ENCODE measurements around the gene AGER.

AGER gene

GRCh38 chr6:32176476-32177182 lies 7.4 kb downstream of the AGER start:
- peaks cover 9% of the 10 kb centered on the region for H3K36me3 ChIP-seq (ENCODE audit: low read depth)
- DNase-seq (ENCODE audit: low spot score) (no peak), ATAC-seq (ENCODE audit: low read depth) (peak; percentile 6; the same call in 1 of the 3 replicates)
- no peaks in the 10 kb centered on the region for H3K27me3 ChIP-seq (ENCODE audit: insufficient read depth, poor library complexity, severe bottlenecking)
- H3K4me3 ChIP-seq (ENCODE audit: severe bottlenecking) = peak overlapping the region; percentile 45
- no peaks in the 10 kb centered on the region for H3K9me3 ChIP-seq (ENCODE audit: severe bottlenecking)
- H3K27ac ChIP-seq (ENCODE audit: poor library complexity, severe bottlenecking) = peak overlapping the region; percentile 89
- H3K4me1 ChIP-seq (ENCODE audit: insufficient read depth, poor library complexity, severe bottlenecking) = peaks cover 4% of the 10 kb centered on the region
- TF ChIP-seq CTCF (IDR thresholded peaks at IDR 0.05; ENCODE audit: poor library complexity, severe bottlenecking) = no peak

- Histone ChIP-seq H3K4me1 (ENCODE audit: insufficient read depth, poor library complexity, severe bottlenecking) (peaks cover 4% of the 10 kb centered on the region), H3K27ac (ENCODE audit: poor library complexity, severe bottlenecking) (peak within 1 kb of the TSS; percentile 89)
Observed at GRCh38 chr6:32175711-32176475, 8.2 kb downstream of the AGER start, which contains the start of gene AGPAT1. Gene AGPAT1 (minus strand): TSS chr6:32176084. CDS start chr6:32171496, 4,588 bp downstream.

GRCh38 chr6:32175322-32175710 lies 8.7 kb downstream of the AGER start:
- Histone ChIP-seq H3K27ac (ENCODE audit: poor library complexity, severe bottlenecking) (peak overlapping the region; percentile 89), H3K27me3 (ENCODE audit: insufficient read depth, poor library complexity, severe bottlenecking) (no peaks in the 10 kb centered on the region), H3K9me3 (ENCODE audit: severe bottlenecking) (no peaks in the 10 kb centered on the region), H3K36me3 (ENCODE audit: low read depth) (peaks cover 5% of the 10 kb centered on the region), H3K4me1 (ENCODE audit: insufficient read depth, poor library complexity, severe bottlenecking) (peaks cover 4% of the 10 kb centered on the region), H3K4me3 (ENCODE audit: severe bottlenecking) (peak overlapping the region; percentile 45)
- TF ChIP-seq CTCF (IDR thresholded peaks at IDR 0.05; ENCODE audit: poor library complexity, severe bottlenecking) = no peak
- DNase-seq (ENCODE audit: low spot score) = no peak
- no peak for ATAC-seq (ENCODE audit: low read depth)

More at GRCh38 chr6:32175711-32176475, 8.2 kb downstream of the AGER start, which contains the start of gene AGPAT1:
- Histone ChIP-seq H3K27me3 (ENCODE audit: insufficient read depth, poor library complexity, severe bottlenecking) (no peaks in the 10 kb centered on the region), H3K9me3 (ENCODE audit: severe bottlenecking) (no peaks in the 10 kb centered on the region), H3K4me3 (ENCODE audit: severe bottlenecking) (peak within 1 kb of the TSS; percentile 45), H3K36me3 (ENCODE audit: low read depth) (peaks cover 7% of the 10 kb centered on the region)
- peak; percentile 93 for DNase-seq (ENCODE audit: low spot score)
- peak; percentile 68 for ATAC-seq (ENCODE audit: low read depth)
- no peak for TF ChIP-seq CTCF (IDR thresholded peaks at IDR 0.05; ENCODE audit: poor library complexity, severe bottlenecking)

GRCh38 chr6:32174416-32174815 lies 9.6 kb downstream of the AGER start:
- DNase-seq (ENCODE audit: low spot score) = no peak
- no peaks in the 10 kb centered on the region for H3K27me3 ChIP-seq (ENCODE audit: insufficient read depth, poor library complexity, severe bottlenecking)
- no peaks in the 10 kb centered on the region for H3K9me3 ChIP-seq (ENCODE audit: severe bottlenecking)
- peaks cover 4% of the 10 kb centered on the region for H3K4me1 ChIP-seq (ENCODE audit: insufficient read depth, poor library complexity, severe bottlenecking)
- ATAC-seq (ENCODE audit: low read depth) = no peak
- H3K27ac ChIP-seq (ENCODE audit: poor library complexity, severe bottlenecking) = no peak overlapping the region
- peaks cover 14% of the 10 kb centered on the region for H3K36me3 ChIP-seq (ENCODE audit: low read depth)
- TF ChIP-seq CTCF (IDR thresholded peaks at IDR 0.05; ENCODE audit: poor library complexity, severe bottlenecking) = no peak
- no peak overlapping the region for H3K4me3 ChIP-seq (ENCODE audit: severe bottlenecking)
